ENCODE data around the gene ZBTB46.
A peak's percentile ranks its signal among the peaks of the same experiment; 100 is the strongest.
"Not testable (repeated sequence)": the region's sequence is repeated elsewhere in the genome, so short reads cannot be mapped to it uniquely, and the experiment has no call there.

Gene ZBTB46

DNA sequence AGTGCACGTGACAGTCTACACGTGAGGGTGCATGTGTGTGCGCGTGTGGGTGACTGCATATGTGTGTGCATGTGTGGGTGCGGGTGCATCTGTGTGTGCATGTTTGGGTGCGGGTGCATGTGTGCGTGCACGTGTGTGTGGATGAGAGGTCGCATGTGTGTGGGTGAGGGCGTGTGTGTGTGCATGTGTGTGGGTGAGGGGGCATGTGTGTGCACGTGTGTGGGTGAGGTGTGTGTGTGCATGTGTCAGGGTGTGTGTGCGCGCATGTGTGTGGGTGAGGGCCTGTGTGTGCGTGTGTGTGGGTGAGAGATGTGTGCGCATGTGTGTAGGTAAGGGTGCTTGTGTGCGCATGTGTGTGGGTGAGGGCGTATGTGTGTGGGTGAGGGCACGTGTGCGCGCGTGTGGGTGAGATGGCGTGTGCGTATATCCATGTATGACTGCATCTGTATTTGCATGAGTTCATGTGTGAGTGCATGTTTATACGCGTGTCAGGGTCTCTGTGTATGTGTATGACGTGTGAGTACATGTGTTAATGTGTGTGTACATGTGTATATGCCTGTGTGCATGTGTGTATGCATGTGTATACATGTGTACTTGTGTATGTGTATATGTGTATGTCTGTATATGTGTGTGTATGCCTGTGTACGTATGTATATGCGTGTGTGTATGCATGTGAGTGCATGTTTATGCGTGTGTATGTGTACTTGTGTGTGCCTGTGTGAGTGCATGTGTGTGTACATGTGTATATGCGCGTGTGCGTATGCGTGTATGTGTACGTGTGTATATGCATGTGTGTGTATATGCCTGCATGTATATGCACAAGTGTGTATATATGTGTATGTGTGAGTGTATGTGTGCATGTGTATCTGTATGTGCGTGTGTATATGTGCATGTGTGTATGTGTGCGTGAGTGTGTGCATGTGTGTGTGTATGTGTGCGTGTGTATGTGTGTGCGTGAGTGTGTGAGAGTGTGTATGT lies 98.7 kb downstream of the ZBTB46 start:
- no peak for DNase-seq

DNA sequence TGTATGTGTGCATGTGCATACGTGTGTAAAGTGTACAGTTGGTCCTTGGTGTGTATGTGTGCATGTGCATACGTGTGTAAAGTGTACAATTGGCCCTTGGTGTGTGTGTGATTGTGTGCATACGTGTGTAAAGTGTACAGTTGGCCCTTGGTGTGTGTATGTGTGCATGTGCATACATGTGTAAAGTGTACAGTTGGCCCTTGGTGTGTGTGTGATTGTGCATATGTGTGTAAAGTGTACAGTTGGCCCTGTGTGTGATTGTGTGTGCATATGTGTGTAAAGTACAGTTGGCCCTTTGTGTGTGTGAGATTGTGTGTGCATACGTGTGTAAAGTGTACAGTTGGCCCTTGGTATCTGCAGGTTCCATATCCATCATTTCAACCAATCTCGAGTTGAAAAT lies 99.7 kb downstream of the ZBTB46 start:
- no peak for DNase-seq

DNA sequence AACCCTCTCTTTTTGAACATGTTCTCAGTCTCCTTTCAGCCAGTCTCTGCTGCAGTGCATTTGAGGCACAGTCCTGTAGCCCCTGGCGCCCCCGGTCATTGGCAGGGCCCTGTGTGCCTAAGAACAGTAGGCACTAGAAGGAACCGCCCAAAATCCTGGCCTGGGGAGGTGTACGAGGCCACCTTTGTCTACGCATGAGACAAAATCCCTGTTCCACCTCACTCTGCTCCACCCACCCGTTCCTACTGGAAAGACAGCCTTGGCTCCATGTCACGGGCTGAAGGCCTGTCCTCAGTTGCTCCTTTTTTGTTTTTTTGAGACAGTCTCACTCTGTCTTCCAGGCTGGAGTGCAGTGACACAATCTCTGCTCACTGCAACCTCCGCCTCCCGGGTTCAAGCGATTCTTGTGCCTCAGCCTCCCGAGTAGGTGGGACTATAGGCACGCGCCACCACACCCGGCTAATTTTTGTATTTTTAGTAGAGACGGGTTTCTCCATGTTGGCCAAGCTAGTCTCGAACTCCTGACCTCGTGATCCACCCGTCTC lies 100.8 kb downstream of the ZBTB46 start:
- not testable (repeated sequence) for DNase-seq

DNA sequence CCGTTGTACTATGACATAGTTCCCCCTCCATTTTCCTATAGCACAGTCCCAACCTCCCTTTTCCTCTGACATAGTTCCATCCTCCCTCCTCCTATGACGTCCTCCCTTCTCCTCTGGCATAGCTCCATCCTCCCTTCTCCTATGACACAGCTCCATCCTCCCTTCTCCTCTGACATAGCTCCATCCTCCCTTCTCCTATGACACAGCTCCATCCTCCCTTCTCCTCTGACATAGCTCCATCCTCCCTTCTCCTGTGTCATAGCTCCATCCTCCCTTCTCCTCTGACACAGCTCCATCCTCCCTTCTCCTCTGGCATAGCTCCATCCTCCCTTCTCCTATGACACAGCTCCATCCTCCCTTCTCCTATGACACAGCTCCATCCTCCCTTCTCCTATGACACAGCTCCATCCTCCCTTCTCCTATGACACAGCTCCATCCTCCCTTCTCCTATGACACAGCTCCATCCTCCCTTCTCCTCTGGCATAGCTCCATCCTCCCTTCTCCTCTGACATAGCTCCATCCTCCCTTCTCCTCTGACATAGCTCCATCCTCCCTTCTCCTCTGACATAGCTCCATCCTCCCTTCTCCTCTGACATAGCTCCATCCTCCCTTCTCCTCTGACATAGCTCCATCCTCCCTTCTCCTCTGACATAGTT lies 108.0 kb downstream of the ZBTB46 start:
- DNase-seq = not testable (repeated sequence)

DNA sequence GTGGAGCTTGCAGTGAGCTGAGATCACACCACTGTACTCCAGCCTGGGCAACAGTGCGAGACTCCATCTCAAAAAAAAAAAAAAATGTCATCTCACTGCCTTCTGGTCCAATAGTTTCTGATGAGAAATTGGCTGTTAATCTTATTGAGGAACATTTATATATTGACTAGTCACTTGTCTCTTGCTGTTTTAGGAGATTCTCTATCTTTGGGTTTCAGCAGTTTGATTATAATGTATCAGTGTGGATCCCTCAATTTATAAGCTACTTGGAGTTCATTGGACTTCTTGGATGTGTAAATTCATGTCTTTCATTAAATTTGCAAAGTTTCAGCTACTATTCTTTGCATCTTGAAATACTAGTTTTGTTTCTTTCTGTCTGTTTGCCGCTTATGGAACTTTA lies 112.1 kb downstream of the ZBTB46 start:
- DNase-seq = no peak

DNA sequence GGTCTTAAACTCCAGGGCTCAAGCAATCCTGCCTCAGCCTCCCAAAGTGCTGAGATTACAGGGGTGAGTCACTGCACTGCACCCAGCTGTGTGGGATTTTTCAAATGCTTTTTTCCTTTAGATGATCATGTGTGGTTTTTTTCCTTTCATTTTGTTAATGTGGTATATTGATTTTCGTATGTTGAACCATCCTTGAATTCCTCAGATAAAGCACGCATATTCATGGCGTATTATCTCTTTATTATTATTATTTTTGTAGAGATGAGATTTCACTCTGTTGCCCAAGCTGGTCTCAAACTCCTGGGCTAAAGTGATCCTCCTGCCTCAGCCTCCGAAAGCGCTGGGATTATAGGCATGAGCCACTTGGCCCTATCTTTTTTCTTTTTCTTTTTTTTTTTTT lies 116.2 kb downstream of the ZBTB46 start:
- no peak for DNase-seq

DNA sequence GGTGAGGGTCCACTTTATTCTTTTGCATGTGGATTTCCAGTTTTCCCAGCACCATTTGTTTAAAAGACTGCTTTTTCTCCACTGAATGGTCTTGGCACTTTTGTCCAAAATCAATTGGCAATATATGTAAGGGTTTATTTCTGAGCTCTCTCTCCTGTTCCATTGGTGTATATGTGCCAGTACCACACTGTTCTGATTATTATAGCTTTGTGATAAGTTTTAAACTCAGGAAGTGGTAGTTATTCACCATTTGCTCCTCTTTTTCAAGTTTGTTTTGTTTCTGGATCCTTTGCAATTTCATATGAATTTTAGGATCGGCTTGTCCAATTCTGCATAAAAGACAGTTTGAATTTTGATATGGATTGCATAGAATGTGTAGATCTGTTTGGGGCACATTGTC lies 118.9 kb downstream of the ZBTB46 start:
- no peak for DNase-seq

DNA sequence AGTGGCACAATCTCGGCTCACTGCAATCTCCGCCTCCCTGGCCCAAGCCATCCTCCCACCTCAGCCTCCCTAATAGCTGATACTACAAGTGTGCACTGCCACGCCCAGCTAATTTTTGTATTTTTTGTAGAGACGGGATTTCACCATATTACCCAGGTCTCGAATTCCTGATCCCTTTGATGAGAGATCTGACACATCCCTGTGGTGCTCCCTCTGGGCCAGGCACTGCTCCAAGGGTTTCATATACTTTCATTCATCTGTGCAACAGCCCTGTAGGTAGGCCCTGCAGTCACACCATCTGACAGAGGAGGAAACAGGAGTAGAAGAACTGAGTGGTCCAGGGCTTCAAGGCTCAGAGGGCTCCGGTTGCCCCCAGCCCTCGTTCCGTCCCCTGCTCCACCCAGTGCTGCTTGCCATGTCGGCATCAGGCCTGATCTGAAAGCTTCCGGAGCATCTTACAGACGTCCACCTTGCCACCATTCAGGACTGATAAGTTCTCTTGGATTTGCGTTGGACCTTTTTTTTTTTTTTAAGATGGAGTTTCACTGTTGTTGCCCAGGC lies 119.9 kb downstream of the ZBTB46 start:
- no peak for DNase-seq

DNA sequence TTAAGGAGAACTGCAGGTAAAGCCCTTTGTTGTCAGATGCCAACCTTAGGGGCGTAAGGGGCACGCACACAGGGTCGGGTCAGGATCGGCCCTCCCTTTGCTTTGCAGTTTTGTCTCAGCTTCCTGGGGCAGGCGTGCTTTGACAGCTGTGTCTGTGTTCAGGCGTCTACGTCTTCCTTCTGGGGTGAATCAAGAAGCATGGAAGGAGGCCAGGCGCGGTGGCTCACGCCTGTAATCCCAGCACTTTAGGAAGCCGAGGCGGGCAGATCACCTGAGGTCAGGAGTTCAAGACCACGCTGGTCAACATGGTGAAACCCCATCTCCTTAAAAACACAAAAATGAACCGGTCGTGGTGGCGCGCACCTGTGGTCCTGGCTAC lies 121.9 kb downstream of the ZBTB46 start:
- no peak for DNase-seq

DNA sequence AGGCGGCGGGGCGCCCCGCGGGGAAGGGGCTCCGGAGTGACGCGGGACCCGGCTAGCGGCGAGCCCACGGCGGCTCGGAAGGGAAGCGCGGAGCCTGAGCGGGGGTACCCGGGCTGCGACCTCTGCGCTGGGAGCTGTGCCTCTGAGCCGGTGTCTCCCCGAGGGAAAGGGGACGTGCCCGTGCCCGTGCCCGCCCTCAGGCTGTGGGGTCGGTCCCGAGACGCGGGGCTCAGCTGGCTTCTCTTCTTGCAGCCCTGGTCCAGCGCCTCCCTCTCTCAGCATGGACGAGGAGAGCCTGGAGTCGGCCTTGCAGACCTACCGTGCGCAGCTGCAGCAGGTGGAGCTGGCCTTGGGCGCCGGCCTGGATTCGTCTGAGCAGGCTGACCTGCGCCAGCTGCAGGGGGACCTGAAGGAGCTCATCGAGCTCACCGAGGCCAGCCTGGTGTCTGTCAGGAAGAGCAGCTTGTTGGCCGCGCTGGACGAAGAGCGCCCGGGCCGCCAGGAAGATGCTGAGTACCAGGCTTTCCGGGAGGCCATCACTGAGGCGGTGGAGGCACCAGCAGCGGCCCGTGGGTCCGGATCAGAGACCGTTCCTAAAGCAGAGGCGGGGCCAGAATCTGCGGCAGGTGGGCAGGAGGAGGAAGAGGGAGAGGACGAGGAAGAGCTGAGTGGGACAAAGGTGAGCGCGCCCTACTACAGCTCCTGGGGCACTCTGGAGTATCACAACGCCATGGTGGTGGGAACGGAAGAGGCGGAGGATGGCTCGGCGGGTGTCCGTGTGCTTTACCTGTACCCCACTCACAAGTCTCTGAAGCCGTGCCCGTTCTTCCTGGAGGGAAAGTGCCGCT lies 122.5 kb downstream of the ZBTB46 start:
- no peak for DNase-seq

DNA sequence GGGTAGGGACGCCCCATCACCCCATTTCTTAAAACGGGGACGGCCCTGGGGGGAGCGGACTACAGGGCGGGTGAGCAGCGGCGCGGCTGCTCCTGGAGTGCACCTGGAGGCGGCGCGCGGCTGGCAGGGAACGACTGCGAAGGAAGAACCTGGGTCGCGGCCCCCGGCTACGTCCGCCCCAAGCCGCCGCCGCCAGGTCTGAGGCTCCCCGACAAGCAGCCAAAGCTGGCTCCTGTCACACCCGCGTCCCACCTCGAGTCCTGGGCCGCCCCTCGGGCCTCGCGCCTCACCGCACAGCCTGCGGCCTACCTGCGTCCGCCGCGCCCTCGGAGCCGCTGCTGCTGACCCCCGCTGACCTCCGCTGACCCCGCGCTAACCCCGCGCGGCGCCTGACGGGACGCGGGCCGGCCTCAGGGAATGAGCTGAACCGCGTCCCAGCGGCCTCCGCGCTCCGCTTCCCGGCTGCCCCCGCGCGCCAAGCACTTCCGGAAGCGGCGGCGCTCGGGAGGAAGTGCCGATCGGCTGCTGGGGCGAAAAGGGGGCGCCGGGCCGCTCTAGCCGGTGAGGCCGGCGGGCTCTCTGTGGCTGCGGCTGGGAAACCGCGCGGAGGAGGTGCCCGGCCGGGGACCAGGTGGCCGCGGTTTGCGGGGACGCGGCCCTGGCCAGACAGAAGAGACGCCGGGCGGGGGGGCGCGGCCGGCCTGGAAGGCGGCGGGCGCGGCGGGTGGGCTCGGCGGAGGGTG lies 123.3 kb downstream of the ZBTB46 start, which contains the start of the genes ARFRP1 and ZGPAT:
TSS of gene ARFRP1 (minus strand) at position 419 of the 743 bp plus-strand sequence. CDS start 885 bp downstream, outside the sequence.
TSS of gene ZGPAT (plus strand) at position 482 of the 743 bp plus-strand sequence. CDS start 542 bp downstream, outside the sequence.
- DNase-seq = peak; percentile 48 to 84 (median 66)

DNA sequence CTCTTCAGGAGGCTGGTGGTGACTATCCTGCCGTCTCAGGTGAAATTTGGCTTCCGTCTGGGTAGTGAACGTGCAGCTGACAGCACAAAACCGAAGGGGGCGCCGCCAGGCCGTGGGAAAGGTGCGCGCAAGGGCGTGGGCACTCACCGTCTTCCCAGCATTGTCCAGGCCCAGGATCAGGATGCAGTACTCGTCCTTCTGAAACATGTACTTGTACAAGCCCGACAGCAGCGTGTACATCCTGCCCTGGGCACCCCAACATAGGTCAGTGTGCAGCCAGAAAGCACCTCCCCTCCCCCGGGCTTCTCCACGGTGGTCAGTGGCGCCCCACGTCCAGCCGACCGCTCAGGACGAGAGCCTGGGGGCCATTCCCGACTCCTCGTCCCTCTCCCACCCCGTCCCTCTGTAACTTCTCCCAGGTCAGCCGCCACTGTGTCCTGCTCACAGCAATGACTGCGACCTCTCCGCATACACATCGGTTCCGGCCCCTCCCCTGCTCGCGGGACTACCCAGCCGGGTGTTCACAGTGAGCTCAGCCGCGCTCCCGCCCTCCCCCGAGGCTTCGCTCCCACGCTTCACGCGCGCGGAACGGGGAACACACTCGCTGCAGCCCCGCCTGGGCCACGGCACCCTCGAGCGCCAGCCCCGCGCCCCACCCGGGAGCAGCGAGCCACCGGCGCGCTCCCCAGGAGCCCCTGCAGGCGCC lies 124.1 kb downstream of the ZBTB46 start:
- DNase-seq = peak in 2 of 4 experiments; percentile 43 to 59

DNA sequence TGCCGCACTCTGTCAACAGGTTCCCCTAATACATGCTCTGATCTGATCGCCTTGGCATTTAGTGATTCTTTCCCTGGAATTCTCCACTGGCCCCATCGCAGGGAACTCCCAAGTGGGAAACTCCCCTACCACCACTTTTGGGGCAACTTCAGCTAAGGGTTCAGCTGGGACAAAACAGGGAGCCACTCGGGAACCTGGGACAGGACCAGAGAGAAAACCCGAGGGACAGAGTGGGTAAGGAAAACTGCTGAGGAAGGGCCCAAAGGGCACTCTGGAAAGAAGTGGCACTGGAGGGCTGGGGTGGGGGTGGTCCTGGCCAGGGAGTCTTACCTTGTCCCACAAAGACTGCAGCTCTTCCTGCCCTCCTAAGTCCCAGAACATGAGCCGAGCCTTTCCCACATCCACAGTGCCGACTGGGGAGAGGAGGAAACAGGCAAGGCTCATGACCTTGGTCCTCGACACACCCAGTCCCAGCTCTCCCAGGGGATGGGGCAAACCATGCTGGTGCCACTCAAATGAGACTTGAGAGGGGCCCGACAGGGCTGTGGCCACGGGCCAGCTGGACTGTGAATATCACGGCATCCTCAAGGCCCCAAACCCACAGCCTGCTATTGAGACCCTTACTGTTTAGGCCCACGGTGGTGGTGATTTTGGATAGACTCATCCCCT lies 124.9 kb downstream of the ZBTB46 start:
- DNase-seq = no peak

DNA sequence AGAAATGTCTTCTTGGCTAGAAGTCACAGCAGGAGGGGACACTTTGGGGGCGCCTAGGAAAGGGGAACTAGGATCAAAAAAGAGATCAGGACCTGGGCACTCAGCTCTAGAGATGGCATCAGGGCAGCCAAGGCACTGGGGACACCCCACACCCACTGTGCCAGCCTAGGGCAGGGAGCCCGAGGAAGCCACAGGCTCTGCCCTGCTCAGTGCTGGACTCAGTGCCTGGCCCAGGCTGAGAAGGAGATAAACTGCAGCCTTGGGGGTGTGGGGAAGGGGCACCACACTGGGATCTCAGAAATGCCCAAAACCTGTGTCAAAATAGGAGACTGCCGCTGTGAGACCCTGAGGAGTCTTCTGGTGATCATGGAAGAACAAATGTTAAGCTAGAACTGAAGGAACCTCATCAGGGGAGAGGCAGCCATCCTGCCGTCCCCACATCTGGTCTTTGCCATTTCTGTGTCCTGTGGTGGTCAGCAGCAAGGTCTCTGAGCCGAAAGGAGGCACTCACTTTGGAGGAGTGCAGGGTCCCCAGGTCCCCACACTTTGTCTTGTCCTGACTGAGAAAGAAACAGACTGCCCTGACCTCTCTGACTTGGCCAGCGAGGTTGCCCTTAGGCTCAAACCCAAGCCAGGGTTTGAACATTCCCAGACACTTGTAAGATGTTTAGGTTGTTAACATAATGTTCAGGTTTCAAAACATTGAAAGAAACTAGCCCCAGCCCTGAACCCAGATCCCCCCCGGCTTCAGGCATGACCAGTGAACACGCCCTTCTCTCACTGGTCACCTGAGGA lies 125.6 kb downstream of the ZBTB46 start:
- DNase-seq = no peak

DNA sequence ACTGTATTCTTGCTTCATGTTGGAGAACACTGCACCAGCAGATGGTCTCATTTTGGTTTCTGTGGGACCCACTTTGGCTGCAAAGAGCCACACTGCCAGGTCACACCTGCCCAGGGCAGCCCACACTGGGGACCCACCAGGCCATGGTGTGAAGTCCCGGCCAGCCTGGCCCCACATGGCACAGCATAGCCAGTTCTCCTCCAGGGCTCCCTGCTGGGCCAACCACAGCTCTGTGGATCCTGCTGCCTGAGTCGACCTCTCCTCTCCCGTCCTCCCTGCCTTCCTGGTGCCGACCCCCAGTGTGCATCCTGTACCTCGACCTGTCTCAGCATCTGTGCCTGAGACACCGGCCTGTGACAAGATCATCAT lies 126.3 kb downstream of the ZBTB46 start:
- no peak for DNase-seq

DNA sequence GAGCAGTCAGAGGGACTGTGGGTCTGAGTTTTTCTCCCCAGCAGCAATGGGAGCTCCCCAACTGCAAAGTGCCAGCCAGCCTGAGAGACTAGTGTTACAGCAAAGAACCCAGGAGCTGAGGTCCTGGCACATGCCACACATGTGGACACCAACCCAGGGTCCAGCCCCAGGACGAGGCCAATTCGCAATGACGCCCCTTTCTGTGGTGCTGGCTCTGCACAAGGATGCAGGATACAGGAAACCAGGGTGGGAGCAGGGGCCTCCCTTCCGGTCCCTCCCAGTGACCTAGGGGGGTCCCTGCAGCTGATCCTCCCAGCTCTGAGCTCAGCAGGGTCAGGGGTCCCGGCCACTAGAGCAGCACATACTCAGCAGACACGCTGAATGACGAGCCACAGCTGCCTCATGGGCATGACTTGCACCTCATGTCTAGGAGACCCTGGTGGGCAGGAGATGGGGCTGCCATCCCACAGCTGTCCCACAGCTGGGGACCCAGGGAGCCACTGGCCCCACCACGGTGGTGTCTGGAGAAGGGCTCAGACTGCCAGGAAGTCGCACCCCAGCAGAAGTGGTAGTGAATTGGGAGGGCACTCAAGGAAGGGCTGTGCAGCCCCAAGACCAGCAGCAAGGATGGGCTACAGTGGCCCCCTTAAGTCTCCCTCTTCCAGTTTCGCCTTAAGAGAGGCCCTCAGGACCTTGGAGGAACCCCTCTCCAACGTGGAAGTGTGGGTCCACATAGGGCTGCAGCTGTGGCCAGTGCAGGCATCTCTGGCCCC lies 126.9 kb downstream of the ZBTB46 start:
- no peak for DNase-seq

DNA sequence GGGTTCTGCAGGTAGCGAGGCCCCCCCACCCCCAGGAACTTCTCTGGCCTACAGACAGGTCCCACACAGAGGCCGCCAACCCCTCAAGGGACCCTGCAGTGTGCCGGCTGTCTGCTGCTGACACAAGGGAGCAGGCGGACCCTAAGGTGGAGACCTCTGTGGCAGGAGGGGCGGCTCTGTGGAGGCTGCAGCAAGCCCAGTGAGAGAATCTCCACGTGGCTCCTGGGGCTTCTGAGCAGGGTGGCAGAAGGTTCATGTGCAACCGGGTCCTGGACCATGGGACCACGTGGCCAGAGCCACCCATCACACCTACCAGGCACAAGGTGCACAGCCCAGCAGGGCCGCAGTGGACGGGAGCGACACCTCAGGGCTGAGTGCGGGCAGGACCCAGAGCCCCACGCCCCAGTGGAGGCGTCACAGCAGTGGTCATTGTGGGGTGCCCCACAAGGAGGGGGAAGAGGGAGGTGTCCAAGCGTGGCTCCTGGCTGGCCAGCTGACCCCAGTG lies 127.5 kb downstream of the ZBTB46 start:
- DNase-seq = no peak

DNA sequence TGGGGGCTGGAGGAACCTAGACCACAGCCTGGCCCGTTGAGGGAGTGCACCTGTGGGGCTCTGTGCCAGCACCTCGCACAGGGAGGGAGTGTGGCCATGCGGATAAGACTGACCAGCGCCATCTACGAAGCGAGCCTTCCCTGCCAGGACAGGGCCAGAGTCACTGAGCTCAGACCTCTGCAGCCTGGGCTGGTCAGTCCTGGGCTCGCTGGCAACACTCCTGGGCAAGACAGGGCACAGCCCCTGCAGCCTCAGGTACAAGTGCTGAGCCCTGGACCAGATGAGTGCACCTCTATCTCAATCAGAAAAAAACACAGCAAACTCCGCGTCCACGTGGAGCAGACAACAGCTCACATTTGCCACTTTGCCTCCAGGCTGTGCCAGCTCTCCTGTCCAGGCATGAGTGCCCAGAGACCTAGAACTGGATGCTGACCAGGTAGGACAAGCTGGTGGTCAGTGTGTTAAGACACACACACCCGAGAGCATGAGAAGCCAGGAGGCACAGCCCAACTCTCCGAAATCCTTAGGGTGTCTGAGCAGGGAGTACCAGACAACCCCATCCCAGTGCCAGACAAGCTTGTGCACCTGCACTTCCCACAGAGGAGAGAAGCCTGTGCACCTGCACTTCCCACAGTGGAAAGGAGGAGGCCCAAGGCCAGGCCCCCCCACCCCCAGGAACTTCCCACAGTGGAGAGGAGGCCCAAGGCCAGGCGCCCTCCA lies 128.2 kb downstream of the ZBTB46 start:
- no peak for DNase-seq
